SH-SY5Y (cell line): ENCODE measurements around the gene HOXD1.

Experiments used
- GATA2 ChIP-seq: IDR thresholded peaks from 2 replicates; pipeline ENCODE4 v1.6.1; 2011; ENCODE audit warnings: mild to moderate bottlenecking, low read depth, low read length
- GATA3 ChIP-seq: IDR thresholded peaks from 2 replicates; pipeline ENCODE4 v1.6.1; 2011; ENCODE audit warnings: low read depth, mild to moderate bottlenecking, low read length, moderate library complexity

DNA sequence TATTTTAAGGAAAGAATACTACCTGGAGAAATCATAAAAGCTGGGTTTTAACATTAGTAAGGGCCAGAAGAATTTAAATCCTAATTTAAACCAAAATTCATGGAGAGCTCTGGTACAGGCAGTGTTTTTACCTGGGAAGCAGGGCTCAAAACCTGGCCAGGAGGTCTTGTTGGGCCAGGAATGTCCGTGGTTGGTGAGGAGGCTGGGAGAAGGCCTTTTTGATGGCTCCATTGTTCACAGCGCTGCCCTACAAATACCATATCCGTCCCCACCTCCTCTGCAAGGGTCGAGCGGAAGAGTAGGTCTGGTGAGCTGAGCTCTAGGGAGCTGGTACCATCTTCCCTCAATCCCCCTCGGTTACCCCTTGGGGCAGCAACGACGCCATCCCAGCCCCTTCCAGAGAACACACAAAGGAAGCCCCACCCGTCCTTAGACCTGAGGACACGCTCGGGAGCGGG lies 10.9 kb upstream of the HOXD1 start:
- TF ChIP-seq GATA2 (no peak), GATA3 (no peak)
